NCI-H226 (cell line): ENCODE data around the gene ITGAL.
"Not testable (repeated sequence)": the region's sequence is repeated elsewhere in the genome, so short reads cannot be mapped to it uniquely, and the experiment has no call there.

Source experiments
- DNase-seq: peaks from one replicate; pipeline ENCODE4 v3.0.0-alpha.2; 2015

The ITGAL gene

GRCh38 chr16:30472328-30472942, at the start of gene ITGAL:
Gene ITGAL (plus strand): TSS chr16:30472742. CDS start chr16:30472838, 96 bp downstream.
- DNase-seq = no peak

- DNase-seq = no peak
These were observed 44.5 kb upstream of the ITGAL start for GRCh38 chr16:30428055-30428454.

- no peak for DNase-seq
These were observed 43.2 kb upstream of the ITGAL start for GRCh38 chr16:30429418-30429677.

DNA sequence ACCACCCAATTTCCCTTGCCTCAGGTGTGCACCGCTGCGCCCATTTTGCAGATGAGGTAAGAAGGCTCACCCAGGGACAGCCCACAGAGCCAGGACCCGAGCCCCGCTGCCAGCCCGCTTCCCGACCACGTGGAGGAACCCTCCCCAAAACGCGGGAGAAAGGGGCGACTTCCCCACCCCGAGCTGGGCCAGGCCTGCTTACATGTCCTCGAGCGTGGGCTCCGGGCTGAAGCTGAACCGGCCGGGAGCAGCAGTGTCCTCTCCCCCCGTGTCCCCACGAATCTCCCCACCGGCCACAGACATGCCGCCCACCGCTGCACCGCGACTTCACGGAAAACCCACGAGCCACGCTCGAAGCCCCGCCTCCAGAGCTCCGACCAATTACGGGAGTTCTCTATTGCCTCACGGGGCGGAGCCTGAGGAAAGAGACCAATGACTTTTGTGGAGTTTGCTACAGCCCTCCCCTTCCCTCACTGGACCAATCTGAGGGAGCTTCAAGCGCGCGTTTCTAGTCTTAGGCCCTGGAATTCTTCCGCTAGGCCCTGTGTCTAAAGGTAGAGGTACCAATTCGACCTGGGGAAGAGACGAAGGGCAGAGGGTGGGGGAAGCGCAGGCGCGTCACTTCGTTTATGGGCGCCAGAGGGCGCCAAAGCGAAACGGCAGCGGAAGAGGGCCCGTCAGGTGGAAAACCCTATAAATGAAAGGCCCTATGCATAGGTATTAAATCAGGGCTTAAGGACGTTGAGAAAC, 42.7 kb upstream of the ITGAL start, which contains the start of gene DCTPP1:
DCTPP1 (minus strand) TSS at position 353 of the 750 bp plus-strand sequence; CDS start at position 303, 50 bp downstream.
- peak; percentile 100 for DNase-seq

DNA sequence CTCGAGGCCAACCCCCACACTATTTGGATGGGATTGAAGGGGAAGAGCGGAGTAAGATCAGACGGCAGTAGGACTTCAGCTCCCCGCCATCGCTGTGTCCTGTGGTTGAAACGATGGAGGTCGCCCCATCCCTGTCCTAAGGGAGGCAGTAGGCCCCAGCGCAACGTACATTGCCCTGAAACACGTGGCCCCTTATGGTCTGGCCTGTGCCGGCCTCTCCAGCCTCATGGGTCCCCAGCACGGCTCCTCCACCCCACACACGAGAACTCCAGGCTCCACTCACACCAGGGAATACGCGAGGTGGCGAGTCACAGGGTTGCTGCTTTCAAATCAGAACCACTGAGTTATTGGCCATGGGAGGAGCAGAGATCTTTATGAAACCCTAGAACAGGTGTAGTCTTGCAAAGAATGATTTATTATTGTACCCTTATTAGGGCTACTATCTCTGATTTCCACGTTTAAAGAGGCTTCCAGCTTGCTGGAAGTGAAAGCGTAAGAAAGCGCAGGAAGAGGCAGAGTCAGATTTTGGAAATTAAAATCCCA, 42.0 kb upstream of the ITGAL start:
- DNase-seq = no peak

- no peak for DNase-seq
These were observed 37.7 kb upstream of the ITGAL start for GRCh38 chr16:30434852-30435251.

DNA sequence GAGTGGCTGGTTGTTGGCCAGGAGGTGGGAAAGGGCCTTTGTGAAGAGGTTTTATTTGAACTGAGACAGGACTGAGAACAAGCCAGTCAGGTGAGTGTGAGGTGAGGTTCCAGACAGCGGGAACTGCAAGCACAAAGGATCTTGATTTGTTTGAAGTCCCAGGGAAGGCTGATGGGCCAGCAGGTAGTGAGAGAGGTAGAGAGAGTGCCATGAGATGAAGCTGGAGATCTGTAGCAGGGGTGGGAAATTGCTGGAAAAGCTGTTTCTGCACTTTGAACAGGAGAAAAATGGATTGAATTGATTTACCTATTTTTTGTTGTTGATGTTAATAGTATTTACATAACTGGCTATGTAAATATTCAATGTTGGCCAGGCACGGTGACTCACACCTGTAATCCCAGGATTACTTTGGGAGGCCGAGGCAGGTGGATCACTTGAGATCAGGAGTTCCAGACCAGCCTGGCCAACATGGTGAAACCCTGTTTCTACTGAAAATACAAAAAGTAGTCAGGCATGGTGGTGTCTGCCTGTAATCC, 35.0 kb upstream of the ITGAL start:
- no peak for DNase-seq

GRCh38 chr16:30438835-30439234, 33.7 kb upstream of the ITGAL start:
- DNase-seq = no peak

DNA sequence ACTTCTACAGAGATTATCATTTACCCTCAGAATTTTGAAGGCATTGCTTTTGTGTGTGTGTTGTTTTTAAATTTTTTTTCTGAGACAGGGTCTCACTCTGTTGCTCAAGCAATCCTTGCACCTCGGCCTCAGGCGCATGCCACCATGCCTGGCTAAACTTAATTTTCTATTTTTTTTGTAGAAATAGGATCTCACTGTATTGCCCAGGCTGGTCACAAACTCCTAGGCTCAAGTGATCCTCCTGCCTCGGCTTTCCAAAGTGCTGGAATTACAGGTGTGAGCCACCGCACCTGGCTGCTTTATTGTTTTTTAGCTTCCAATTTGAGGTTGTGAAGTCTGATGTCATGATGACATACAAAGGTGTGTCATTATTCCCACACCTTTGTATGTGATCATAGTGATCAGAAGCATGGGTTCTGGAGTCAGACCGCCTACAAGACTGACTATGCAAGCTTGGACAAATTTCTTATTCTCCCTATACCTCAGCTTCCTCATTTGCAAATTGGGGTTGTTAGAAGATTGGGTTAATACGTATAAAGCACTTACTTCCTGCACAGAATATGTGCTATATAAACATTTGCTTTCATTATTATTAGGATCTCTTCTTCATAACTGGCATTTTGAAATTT, 32.7 kb upstream of the ITGAL start:
- no peak for DNase-seq

DNA sequence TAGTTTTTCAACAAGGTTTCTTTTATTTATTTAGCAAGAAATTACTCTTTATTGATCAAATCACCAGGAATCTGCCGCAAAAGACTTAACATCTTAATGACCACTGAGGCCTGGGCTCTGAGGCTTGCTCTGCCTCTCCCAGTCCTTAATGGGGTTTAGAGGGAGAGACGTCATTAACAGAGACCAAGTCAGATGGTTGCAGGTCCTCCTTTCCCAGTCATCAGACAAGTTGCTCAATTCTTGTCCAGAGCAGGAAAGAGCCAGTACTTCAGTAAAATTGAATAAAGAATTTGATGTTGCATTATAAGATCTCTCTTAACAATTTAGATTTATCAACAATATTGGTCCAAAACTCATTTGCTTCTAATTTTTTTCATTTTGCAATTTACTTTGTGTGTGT, 28.9 kb upstream of the ITGAL start:
- DNase-seq = no peak

- DNase-seq = no peak
These were observed 28.1 kb upstream of the ITGAL start for GRCh38 chr16:30444231-30445148.

DNA sequence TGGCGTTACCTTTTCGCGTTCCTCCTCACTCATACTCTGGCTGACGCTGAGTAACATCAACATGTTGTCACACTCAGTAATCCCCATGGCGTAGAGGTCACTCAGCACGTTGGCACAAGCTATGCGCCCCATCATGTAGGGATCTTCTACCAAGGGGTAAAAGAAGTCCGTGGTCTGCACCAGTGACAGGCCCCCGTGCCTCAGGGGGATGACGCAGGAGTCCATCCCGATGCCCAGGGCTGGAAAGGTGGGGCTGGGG, 27.5 kb upstream of the ITGAL start:
- no peak for DNase-seq

DNA sequence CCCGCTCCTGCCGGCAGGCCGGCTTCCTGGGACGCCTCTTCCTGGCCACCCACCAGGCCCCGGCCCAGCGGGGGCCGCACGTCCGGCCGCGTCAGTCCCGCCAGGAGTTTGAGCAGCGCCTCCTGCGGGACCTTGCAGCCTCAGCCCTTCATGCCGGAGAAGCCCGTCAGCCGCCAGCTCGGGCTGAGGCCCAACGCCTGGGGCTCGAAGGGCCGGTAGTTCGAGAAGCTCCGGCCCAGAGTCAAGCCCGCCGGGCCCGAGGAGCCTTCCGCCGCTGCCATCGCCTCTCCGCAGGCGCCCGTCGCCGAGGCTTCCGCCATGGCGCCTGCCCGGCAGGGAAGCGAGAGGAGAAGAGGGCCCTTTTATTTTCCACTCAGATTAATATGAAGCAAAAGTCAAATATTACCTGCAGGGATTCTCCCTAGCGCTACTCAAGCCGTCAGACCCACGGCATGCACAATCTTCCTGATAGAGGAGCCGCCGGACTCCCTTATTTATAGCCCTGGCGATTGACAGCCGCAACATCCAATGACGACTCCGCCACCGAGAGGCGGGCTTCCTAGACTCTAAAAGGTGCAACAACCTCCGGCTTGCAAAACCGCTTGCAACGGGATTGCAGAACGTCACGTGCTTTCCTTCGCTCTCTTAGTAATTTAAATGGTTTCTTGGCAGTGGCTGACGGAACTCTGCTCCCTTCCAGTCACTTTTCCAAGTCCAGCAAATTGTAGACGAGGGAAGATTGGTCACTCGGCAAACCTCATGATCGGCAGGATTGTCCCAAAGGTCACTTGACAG, 26.9 kb upstream of the ITGAL start, which contains the start of gene SEPHS2:
SEPHS2 (minus strand) TSS at position 467 of the 795 bp plus-strand sequence; CDS start at position 320, 147 bp downstream.
- peak; percentile 98 for DNase-seq

- no peak for DNase-seq
These were observed 26.3 kb upstream of the ITGAL start for GRCh38 chr16:30446203-30446595.

GRCh38 chr16:30447512-30448226, 24.9 kb upstream of the ITGAL start:
- no peak for DNase-seq

GRCh38 chr16:30449116-30449435, 23.5 kb upstream of the ITGAL start:
- no peak for DNase-seq

DNA sequence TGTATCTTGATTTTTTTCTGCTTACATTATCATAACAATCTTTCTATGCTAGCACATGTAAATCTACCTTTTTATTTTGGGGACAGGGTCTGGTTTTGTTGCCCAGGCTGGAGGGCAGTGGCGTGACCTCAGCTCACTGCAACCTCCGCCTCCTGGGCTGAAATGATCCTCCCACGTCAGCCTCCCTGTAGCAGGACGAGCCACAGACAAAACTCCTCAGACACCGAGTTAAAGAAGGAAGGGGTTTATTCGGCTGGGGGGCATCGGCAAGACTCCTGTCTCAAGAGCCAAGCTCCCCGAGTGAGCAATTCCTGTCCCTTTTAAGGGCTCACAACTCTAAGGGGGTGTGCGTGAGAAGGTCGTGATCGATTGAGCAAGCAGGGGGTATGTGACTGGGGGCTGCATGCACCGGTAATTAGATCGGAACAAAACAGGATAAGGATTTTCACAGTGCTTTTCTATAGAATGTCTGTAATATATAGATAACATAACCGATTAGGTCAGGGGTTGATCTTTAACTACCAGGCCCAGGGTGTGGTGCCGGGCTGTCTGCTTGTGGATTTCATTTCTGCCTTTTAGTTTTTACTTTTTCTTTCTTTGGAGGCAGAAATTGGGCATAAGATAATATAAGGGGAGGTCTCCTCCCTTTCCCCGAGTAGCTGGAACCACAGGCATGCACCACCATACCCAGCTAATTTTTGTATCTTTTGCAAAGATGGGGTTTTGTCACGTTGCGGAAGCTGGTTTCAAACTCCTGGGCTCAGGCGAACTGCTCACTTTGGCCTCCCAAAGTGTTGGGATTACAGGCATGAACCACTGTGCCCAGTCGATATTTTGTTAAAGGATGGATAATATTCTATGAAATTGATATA, 19.6 kb upstream of the ITGAL start:
- not testable (repeated sequence) for DNase-seq

DNA sequence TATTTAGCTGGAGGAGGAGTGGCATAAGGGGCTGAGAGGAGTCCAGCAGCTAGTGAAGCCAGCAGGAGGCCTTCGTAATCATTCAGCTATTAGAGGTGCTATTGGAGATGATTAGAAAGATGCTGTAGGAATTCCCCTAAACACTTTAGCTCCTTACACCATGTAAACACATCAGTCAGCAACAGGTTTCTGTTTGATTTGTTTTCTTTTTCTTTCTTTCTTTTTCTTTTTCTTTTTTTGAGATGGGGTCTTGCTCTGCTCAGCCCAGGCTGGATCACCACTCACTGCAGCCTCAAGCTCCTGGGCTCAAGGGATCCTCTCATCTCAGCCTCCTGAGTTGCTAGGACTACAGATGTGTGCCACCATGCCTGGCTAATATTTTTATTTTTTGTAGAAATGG, 16.2 kb upstream of the ITGAL start:
- no peak for DNase-seq

DNA sequence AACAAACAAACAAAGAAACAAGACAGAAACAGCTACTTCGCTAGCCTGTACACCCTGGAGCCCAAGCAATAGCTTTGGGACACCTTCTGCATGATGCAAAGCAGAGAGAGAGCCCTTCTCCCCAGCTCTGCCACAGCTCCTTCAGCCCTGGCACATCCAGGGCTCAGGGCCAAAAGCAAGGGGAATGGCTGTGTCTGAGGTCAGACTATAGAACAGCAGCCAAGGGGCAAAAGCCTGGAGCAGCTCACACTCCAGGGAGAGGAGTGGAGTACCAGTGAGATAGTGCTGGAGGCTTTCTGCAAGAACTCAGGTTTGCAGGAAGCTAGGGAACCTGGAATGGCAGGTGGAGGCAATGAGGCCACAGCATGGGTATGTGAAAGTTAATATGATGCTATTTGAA, 15.3 kb upstream of the ITGAL start:
- DNase-seq = no peak
